Endometrial microvascular endothelial cells (primary cell): ENCODE results near the gene TCF7L2. TPM values are rescaled to one million over a fixed set of nuclear protein-coding genes. Genes with fewer than 3 reads are reported as not detected.

Source experiments
- in situ Hi-C: cut with HindIII; loops from 2 replicates; pipeline ENCODE4 v1.10.0; 2017; ENCODE audit warnings: low sequenced_read_pairs, low pct_unique_long_range_greater_than_20kb; ENCODE audit errors: inconsistent ontology term
- total RNA-seq: library from RNA; depleted of rRNA; stranded (reverse); fragments of >200 nt; gene quantifications from one replicate; pipeline ENCODE4 v1.2.3, GENCODE V29; 2015; ENCODE audit errors: inconsistent ontology term

Gene TCF7L2
- total RNA-seq, 1 donor from 2014 or later, result 3.8 TPM

DNA sequence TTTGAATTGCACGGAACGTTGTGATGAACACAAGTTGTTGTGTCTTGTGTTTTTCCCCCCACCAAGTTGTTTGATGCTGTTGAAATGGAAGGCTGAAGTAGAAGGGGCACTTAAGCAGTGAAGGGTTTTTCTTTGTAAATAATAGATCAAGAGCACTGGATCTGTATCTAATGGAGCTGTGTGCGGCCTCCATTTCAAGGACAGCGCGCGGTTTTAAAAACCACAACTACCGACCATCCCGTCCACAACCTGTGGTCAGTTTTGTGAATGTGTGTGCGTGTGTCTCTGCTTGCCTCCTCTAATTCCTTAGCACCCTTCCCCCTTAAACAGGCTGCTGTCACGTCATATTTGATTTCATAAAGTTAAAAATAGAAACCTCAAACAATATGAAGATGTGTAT, 165.5 kb downstream of the TCF7L2 start:
- in situ Hi-C loops, result loop anchor here (25.0 kb wide), 1 partner anchor 403 kb away; no protein-coding TSS in a partner anchor

DNA sequence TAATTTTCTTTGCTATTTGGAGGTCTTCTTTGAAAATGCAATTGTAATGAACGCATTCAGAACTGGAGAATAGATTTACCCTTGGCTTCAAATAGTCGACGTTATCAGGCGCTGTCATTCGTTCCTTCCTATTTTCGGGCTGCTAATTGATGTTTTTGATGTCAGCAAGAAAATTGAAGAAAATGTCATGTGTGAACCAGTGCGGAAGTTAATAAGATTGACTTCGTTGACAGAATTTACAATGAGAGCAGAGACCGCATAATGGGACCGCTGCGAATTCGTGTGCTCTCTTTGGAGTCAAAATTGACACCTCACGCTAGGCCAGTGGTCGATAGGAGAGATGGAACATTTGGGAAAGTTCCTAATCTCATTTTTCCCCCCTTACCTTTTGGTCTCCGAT, 168.8 kb downstream of the TCF7L2 start:
- in situ Hi-C loops, result loop anchor here (25.0 kb wide), 1 partner anchor 407 kb away; no protein-coding TSS in a partner anchor

DNA sequence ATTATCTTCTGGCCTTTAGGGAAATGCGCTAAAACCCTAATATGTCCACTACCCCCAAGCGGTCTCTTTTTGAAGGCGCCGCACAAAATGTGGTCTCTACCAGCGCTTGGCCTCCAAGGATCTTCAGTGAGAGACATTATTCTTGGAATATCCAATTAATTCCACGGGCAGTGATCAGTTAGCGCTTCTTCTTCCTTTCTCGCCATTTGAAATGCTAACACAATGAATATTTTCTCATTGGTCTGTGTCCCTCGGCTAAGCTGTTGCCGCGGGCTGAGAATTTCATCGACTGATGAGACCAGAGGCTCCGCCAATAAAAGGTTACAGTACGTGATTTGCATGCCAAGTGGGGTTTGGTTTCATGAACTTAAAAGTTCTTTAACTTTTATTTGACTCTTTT, 169.8 kb downstream of the TCF7L2 start:
- in situ Hi-C loops, result loop anchor here (5.0 to 25.0 kb wide), 2 partner anchors 62 to 408 kb away; no protein-coding TSS in a partner anchor

DNA sequence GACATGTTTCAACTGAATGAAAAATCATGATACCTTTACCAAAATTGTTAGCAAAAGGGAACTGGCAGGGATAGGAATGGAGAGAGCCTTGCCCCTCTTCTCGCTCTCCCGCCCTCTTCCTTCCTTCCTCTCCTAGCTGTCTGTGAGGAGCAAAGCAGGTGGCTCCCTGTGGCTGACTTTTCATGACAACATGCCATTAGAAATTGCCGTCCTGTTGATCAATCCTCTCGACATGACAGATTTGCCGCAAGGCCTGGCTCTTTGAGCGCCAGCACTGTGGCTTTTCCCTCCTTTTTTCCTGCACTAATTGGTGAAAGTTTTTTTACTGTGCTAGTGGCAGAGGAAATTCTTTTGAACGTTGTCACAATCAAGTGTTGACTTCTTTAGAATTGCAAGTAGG, 171.1 kb downstream of the TCF7L2 start:
- in situ Hi-C loops, result loop anchor here (5.0 to 25.0 kb wide), 2 partner anchors 64 to 409 kb away; no protein-coding TSS in a partner anchor

DNA sequence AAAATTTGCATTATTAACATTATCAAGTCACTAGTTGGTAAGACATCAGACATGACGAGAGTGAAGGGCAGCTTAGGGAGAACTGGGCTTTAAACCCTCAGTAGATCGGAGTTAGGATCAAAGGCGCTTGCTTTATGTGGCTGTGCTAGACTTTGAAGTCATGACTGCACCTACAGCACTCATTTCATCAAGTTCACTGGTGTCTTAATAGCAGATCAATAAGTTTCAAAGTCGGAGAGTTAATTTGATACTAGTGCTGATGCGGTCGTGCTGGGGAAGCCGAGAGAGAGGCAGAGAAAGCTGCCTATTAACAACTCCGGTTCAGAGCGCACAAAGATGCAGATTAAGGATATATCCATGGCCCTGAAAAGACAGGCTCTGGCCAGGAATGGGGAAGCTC, 172.9 kb downstream of the TCF7L2 start:
- in situ Hi-C loops, result loop anchor here (5.0 to 25.0 kb wide), 2 partner anchors 66 to 411 kb away; no protein-coding TSS in a partner anchor

DNA sequence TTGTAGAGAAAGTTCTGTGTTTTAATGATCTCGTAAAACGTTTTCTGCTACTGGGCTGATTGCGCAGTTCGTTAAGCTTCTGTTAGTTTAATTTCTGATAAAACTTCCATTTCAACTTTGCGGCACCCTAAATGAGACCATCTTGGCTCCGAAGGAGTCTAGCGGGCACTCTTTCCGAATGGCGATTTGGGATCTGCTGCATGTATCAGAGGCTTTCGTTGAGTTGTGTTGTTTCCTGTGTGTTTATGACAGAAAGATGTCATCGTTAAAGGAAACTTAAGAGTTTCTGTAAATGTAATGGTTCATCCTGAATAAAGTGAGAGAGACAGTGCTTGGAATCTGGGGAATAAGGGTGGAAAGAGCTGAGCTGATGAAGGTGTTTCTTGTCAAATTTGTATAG, 174.7 kb downstream of the TCF7L2 start:
- in situ Hi-C loops, result loop anchor here (5.0 to 25.0 kb wide), 2 partner anchors 67 to 412 kb away; no protein-coding TSS in a partner anchor

DNA sequence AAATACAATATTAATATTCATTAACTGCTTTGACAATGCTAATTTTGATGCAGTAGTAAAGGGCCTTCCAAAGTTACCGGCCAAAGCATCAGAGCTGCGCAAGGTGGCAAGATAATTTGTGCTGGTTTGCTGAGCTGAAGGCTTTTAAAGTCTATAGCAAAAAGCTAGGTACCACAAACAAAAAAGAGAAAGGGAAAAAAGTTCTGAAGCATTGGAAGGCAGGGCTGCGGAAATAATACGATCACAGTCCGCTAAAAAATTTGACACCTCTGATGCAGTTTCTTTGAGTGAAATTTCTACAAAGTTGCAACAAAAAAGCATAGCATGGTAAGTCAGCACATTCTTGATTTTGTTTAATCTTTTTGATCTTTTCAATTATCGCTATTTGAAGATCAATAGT, 175.6 kb downstream of the TCF7L2 start:
- in situ Hi-C loops, result no loop called here

DNA sequence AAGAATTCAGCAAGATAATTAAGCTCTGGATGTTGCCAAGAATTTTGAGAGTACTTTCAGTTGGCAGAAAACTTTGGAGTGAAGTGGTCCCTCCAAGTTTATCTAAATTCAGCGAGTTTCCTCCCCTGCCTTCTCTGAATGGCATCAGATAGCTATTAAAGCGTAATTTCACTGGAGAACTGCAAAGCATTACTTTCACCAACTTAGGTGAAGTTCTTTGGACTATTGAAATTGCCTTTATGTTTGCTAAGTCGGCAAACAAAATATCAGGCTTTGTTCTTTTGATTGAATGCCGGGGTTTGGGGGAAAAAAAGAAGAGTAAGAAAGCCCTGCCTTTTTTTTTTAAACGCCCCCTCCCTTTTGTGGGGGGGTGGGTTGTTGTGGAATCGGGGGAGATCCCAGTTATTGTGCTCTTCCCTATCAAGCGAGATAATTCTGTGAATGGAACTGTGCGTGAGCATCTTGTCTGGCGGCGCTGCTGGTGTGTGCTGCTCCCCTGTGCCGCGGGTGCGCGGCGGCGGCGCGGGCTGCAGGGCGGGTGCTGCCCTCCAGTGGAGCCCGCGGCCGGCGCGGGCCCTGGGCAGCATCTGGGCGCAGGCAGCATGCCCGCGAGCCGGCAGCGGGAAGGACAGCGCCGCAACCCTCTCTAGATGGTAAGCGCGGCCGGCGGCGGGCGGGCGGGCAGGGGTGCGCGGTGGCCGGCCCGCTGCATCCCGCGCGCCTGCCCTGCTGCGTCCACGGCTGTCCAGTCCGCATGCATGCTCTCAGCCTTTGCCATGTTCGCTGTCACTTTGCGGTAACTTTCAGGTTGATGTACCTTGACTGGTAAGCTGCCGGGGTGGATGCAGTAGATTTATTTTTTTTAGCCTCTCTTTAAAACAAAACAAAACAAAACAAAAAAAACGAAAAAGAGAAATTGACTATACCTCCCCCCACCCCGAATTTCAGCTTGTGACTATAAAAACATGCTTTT, 176.5 kb downstream of the TCF7L2 start:
- in situ Hi-C loops, result no loop called here

DNA sequence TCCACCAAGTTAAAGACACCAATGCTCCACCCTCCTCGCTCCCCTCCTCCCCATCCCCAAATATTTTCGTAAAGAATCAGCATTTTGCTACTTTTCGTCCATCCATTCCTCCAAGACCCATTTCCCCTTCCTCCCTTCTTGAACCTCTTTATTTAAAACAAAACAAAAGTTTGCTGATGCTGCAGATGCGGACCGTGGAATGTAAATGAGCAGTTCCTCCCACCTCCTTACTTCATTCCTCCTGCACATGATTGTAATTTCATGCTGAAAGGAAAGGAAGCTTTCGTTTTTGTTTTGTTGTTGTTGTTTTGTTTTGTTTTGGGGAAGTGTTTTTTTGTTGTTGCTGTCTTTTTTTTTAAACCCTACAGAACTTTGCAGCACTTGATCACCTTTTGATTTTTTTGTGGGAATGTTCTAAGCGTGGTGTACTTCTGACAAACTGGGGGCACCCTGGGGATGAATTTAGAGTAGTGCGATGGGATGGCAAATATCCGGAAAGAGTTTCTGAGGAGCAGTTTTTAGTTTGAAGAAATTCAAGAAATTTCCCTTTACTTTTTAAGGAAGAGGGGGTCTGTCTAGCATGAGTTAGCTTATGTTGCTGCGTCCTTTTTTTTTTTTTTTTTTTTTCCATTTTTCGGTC, 177.3 kb downstream of the TCF7L2 start:
- in situ Hi-C loops, result no loop called here

DNA sequence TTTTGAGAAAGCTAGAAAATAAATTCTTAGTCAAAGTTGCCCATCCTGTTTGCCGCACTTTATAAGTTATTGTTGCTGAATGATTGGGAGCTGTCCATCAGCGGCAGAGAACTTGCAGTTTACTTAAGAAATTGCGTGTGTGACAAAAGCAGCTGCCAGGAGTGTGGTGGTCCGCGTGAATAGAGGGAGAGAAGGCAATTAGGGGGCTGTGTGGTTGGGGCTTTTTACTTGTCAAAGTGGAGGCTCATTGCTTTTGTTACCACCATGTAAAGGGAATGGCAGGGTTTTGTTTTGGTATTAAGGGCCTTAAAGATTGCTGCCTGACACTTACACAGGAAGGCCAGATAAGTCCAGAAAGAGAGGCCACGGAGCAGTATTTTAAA, 177.8 kb downstream of the TCF7L2 start:
- in situ Hi-C loops, result no loop called here

DNA sequence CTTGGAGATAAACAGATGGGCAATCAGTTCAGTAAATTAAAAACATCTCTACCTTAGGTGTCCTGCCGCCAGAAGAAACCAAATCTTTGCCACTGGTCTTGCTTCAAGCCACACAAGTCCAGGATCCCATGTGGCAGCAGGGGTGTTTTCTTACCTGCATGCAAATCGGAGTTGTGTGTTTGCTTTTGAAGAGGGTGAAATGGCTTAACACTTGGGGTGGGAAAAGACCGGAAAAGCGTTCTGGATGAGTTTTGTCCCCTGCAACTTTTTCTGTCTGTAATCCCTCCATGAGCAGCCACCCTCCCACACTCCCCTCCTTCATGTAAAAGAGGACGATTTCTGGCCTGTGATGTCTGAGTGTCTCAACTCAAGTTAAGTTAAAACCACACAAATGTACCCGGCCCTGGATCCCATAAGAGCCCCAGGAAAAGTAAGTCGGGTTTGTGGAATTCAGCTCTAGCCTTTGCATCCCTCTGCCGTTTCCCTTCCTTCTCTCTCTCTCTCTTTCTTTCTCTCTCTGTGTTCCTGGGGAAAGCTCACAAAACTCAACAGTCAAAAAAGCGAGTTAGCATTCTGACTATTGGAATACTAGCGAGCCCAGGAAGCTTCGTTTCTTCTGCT, 178.5 kb downstream of the TCF7L2 start:
- in situ Hi-C loops, result no loop called here

DNA sequence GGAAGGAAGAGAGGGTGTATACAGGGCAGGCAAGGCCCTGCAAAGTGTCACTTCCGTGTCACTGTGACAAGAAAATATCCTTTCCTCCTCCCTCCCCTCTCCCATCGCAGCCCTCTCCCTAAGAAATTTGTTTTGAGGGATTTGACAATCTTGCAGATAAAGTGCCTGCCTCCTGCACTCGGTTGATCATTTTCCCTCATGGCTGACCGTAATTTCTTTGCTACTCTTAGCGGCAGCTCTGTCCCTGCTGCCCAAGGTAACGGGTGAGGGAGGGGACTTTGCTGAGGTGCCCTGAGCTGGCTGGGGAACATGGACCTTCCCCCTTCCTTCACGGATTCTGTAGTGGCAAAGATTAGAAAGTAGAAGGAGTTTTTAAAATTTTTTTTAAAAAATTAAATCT, 179.1 kb downstream of the TCF7L2 start:
- in situ Hi-C loops, result no loop called here

DNA sequence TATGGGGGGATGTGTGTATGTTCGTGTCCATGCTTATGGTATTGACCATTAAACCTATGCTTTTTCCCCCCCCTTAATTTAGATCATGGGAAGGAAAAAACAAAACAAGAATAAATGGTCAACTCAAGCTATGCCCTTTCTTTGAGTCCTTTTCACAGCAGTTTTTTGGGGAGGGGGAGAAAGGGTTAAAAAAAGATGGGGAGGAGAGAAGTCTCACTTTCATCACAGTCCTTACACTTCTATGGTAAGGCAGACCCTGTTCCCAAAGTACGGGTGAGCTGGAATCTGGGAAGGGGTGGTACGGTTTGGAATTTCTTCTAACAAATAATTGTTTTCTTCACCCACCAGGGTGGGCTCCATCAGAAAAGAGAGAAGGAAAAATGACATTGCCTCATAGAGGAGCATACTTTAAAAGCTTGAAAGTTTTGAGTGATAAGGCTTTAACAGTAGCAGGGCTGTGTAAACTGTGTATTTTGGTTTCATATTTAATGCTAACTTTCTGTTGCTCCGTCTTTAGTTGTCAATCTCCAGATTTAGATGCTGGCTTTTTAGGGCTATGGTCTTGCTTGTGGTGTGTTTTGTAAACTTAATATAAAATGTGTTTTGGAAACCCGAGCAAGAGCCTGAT, 180.1 kb downstream of the TCF7L2 start:
- in situ Hi-C loops, result no loop called here

DNA sequence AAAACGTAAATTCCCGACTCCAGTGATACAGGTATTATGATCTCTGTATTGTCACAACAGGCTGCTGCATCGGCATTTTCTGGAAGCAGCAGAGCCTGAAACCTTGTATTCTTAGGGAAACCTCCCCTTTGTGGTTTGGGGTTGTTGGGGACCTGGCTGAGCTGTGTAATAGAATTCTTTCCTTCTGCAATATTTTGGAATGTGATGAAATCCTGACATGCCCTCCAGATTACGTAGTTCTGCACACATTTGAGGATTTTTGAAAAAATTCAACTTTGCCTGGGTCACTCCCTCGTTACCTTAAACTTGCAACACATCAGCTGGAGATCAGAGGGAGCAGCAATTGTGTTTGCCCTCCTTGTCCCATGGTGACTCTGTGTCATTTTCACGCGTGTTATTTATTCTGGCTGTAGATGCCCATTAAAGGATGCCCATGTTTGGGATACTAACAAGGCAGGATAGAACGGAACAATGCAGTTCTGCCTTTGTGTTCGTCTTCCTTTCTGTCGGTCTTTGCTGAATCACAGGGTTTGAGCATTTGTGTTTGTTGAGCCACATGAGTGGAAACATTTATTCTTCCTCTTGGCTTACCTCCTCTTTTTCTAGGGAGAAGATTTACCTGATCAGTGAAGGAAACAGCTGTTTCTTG, 181.7 kb downstream of the TCF7L2 start:
- in situ Hi-C loops, result no loop called here

DNA sequence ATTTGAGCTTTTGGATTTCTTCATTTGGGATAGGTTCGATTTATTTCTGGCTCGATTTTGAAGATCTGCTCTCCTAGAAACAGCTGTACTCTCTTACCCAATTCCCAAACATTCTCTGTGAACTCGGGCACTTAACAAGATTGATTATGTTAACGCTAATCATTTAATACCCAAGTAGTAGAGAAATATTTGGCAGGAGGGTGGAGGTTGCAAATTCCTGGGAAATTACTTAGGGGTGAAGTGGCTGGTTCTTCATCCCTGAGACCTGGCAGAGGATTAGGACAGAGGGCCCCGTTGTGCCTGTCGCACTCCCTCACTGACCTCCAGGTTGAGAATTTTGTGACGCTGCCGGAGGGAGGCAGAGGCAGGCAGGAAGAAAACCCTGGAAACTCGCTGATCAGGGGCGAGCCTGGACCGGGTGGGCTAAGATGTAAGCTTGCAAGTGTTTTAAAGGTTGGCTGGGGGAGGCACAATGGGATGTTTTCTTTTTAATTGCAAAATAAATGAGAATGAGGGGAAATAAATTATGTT, 182.6 kb downstream of the TCF7L2 start:
- in situ Hi-C loops, result no loop called here

DNA sequence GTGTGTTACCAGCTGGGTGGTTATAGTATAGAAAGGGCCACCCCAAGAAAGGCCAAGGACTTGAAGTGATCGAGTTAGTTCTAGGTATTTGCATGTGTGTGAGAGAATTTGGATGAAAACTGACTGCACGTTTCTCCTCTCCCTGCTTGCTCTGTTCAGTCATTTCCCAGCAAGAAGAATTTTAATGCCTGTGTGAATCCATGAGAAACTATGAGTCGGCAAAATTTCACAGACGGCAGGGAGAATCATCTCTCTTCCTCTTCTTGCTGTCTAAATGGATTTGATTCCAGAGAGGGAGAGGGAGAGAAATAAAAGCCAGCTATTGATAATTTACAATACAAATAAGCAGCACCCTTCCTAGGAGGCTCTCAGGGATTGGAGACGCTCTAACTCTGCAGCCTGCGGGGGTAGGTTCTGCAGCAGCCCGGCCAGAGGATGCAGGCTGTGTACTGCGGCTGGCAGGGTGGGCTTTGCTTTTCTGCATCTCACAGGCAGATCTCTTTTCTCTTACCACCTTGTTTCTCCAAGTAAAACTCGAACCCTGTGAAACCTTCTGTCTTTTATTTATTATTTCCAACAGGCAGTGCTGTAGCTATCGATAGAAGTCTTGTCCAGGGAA, 183.6 kb downstream of the TCF7L2 start:
- in situ Hi-C loops, result no loop called here

DNA sequence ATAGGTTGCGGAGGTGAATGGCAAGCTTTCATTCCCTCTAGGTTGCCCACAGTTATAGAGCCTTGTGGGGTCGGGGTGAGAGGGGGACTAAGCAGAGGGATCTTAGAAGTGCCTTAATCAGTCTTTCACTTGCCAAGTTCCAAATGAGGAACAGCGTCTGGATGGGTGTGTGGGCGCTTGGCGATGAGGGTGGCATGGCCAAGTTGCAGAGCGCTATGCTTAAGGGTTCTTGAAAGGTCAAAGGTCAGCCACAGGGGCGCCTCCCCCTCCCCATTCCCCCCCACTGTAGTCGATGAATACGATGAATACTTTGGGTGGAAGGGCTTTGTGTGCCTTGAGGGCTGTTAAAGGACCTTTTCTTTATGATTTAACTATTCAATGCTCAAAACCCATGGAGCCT, 185.0 kb downstream of the TCF7L2 start:
- in situ Hi-C loops, result no loop called here
